ENCODE measurements around the gene DDIT3.
"Not testable (repeated sequence)": the region's sequence is repeated elsewhere in the genome, so short reads cannot be mapped to it uniquely, and the experiment has no call there.

Gene DDIT3

DNA sequence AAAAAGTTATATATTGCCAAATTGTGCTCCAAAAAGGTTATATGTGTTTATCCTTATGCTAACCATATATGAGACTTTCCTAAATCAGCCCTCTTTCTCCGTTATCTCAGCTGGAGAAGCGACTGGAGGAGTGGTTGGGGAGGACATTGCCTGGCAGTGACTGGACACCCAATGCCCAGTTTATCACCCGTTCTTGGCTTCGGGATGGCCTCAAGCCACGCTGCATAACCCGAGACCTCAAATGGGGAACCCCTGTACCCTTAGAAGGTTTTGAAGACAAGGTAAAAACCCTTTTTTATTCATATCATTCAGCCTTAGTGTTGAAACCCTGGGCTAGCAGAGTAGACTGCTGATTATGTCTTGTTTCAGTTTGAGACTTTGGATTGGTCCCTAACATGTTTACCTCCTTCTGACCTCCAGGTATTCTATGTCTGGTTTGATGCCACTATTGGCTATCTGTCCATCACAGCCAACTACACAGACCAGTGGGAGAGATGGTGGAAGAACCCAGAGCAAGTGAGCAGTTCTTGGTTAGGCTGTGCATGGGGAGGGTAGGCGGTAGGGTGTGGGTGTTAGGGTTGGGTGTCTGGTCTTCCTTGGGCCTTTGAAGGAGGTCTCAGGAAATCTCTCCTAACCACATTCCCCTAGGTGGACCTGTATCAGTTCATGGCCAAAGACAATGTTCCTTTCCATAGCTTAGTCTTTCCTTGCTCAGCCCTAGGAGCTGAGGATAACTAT, 8.6 kb downstream of the DDIT3 start:
- DNase-seq = no peak

GRCh38 chr12:57511161-57511560, 9.2 kb downstream of the DDIT3 start:
- DNase-seq = no peak

DNA sequence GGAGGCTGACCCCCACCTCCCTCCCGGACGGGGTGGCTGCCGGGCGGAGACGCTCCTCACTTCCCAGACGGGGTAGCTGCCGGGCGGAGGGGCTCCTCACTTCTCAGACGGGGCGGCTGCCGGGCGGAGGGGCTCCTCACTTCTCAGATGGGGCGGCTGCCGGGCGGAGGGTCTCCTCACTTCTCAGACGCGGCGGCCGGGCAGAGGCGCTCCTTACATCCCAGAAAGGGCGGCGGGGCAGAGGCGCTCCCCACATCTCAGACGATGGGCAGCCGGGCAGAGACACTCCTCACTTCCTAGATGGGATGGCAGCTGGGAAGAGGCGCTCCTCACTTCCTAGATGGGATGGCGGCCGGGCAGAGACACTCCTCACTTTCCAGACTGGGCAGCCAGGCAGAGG, 12.5 kb downstream of the DDIT3 start:
- not testable (repeated sequence) for DNase-seq

GRCh38 chr12:57506541-57506940, 13.8 kb downstream of the DDIT3 start:
- DNase-seq = not testable (repeated sequence)

- DNase-seq = not testable (repeated sequence)
Measured at GRCh38 chr12:57502311-57502969, 17.9 kb downstream of the DDIT3 start.

- no peak for DNase-seq
Measured at GRCh38 chr12:57500213-57500612, 20.1 kb downstream of the DDIT3 start.

- no peak for DNase-seq
Measured at GRCh38 chr12:57498571-57498970, 21.7 kb downstream of the DDIT3 start.

GRCh38 chr12:57498132-57498502, 22.2 kb downstream of the DDIT3 start:
- no peak for DNase-seq

GRCh38 chr12:57497223-57498131, 22.8 kb downstream of the DDIT3 start:
- DNase-seq = no peak

DNA sequence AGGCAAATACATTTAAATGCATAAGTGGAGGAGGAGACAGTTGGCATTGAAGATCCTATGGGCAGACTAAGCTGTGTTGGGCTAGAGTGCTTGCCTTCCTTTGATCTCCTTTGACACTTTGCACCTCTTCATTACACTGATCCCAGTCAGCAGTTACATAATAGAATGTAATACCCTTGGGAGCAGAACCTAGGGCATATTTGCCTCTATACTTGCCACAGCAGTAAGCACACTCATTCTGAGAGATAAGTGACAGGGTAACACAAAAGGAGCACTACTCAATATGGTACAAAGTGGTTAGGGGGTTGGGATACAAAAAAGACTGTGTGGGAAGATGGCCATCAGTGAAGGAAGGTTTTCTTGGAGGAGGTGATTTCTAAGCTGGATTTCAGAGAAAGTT, 23.5 kb downstream of the DDIT3 start:
- DNase-seq = no peak

DNA sequence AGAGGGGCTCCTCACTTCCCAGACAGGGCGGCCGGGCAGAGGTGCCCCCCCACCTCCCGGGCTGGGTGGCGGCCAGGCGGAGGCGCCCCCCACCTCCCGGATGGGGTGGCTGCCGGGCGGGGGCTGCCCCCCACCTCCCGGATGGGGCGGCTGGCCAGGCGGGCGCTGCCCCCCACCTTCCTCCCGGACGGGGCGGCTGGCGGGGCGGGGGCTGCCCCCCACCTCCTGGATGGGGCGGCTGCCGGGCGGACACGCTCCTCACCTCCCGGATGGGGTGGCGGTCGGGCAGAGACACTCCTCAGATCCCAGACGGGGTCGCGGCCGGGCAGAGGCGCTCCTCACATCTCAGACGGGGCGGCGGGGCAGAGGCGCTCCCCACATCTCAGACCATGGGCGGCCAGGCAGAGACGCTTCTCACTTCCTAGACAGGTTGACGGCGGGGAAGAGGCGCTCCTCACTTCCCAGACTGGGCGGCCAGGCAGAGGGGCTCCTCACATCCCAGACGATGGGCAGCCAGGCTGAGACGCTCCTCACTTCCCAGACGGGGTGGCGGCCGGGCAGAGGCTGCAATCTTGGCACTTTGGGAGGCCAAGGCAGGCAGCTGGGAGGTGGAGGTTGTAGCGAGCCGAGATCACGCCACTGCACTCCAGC, 25.1 kb downstream of the DDIT3 start:
- DNase-seq = not testable (repeated sequence)

- DNase-seq = no peak
Measured at GRCh38 chr12:57491393-57492280, 28.7 kb downstream of the DDIT3 start.

DNA sequence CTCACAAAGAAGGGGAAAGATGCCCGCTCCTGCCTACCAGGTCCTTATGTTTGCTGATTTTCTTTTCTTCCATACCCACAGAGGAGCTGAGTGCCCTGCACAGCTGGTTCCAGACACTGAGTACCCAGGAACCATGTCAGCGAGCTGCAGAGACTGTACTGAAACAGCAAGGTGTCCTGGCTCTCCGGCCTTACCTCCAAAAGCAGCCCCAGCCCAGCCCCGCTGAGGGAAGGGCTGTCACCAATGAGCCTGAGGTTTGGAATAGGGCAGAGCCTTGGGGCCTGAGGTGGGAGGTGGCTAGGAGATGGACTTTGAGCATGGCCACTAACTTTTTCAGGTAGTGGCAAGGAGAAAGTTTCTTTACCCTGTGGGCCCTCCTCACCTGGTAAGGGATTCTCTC, 30.2 kb downstream of the DDIT3 start:
- no peak for DNase-seq

DNA sequence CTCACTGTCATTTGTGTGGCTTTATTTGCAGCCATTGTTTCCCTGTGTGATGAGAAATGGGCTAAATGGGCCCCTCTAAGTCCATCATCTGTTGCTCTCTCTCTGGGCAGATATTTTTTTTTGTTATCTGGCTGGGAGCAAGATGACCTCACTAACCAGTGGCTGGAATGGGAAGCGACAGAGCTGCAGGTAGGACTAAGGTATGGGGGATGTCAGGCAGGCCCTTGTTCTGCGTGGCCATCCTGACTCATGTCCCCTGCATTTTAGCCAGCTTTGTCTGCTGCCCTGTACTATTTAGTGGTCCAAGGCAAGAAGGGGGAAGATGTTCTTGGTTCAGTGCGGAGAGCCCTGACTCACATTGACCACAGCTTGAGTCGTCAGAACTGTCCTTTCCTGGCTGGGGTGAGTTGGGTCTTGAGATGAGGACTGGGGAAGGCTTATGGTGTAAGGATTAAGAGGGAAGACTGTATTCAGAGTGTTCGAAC, 31.1 kb downstream of the DDIT3 start:
- DNase-seq = no peak

GRCh38 chr12:57488402-57489156, 31.7 kb downstream of the DDIT3 start:
- DNase-seq = no peak

- peak; percentile 89 for DNase-seq
Measured at GRCh38 chr12:57487597-57488401, 32.5 kb downstream of the DDIT3 start, which contains the start of gene MARS1. Gene MARS1, plus strand, starts transcription at chr12:57488068. Its CDS starts 23 bp downstream, at chr12:57488091.

- DNase-seq = no peak
Measured at GRCh38 chr12:57487055-57487596, 33.2 kb downstream of the DDIT3 start.

DNA sequence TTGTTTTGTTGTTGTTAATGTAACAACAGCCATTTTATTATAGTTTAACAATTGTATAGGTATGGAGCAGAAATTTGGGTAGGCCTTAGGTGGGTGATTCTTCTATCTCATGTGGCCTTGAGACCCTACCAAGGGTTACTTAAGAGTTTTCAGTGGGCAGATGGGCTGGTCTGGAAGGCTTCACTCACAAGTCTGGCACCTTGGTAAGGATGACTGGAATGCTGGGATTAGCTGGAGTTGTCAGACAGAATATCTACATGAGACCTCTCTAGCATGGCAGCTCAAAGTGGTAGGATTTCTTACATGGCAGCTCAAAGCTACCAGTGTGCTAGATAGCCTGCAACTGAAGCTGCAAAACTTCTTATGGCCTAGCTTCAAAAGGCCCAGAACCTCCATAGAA, 34.6 kb downstream of the DDIT3 start:
- DNase-seq = no peak

- no peak for DNase-seq
Measured at GRCh38 chr12:57483466-57483865, 36.8 kb downstream of the DDIT3 start.

GRCh38 chr12:57481671-57482070, 38.6 kb downstream of the DDIT3 start:
- DNase-seq = no peak
